ENCODE measurements around the gene CNKSR2.
"Not testable (repeated sequence)": the region's sequence is repeated elsewhere in the genome, so short reads cannot be mapped to it uniquely, and the experiment has no call there.

The CNKSR2 gene

DNA sequence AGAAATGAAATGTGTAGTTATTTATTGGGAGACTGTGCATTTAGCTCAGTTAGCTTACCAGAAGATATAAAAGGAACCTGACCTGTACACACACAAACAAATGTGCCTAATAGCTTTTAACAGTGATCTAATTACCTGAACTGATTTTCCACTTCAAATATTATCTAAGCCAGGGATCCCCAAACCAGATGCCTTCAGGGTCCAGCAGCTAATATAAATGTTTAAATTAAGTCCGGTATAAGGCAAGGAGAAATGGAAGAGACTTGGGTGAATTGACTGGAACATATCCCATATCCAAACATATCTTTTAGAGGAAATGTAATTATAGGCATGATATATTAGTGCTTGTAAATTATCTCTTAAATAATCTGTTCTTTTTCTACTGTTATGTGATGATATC, 66.7 kb downstream of the CNKSR2 start:
- DNase-seq (ENCODE audit: low spot score) = no peak

GRCh38 chrX:21457718-21458117, 83.5 kb downstream of the CNKSR2 start:
- DNase-seq (ENCODE audit: low spot score) = no peak

- DNase-seq (ENCODE audit: low spot score) = peak; percentile 48
These were observed 94.9 kb downstream of the CNKSR2 start for GRCh38 chrX:21469071-21469470.

DNA sequence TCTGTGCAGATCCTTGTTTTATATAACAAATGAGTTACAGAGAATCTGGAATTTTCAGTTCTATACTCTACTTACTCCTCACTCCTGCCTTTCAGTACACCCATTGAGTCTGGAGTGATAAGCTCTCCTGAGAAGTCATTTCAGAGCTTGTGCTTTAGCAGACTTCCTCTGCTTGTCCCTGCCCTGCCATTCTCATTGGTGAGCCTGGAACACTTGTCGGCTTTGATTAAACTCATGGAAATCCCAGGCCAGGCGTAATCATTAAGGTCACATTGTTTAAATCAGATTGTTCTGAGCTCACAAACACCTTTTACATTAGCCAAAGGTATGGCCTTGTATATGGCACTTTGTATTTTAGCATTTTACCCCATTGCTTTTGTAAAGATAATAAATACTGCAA, 102.7 kb downstream of the CNKSR2 start:
- no peak for DNase-seq (ENCODE audit: low spot score)

DNA sequence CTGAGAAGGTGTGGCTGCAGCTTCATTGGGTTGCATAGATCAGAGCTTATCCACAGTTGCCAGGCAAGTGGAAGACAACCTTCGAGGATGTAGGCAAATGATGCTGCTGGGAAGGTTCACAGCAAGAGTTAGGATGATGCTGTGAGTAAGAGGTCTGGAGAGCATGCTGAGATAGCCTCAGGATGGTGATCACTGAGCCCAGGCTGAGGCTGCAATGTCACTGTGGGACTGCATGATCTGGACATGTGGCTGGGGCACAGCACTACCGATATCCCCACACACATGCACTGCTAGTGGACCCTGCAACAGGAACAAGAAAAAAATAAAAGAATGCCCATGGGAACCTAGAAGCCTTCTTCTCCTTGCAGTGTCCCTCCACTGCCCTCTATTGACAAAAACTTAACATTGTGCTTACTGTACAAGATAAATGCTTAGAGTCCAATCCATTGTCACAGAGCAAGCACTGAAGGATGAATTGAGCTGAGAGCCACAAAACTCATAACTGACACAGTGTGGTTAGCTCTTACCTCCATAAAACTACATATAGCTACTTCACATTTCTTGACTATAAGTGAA, 105.6 kb downstream of the CNKSR2 start:
- DNase-seq (ENCODE audit: low spot score) = peak; percentile 70

GRCh38 chrX:21481761-21482160, 107.5 kb downstream of the CNKSR2 start:
- DNase-seq (ENCODE audit: low spot score) = peak; percentile 66

GRCh38 chrX:21484051-21484450, 109.8 kb downstream of the CNKSR2 start:
- not testable (repeated sequence) for DNase-seq (ENCODE audit: low spot score)

- DNase-seq (ENCODE audit: low spot score) = no peak
These were observed 113.6 kb downstream of the CNKSR2 start for GRCh38 chrX:21487832-21488231.

DNA sequence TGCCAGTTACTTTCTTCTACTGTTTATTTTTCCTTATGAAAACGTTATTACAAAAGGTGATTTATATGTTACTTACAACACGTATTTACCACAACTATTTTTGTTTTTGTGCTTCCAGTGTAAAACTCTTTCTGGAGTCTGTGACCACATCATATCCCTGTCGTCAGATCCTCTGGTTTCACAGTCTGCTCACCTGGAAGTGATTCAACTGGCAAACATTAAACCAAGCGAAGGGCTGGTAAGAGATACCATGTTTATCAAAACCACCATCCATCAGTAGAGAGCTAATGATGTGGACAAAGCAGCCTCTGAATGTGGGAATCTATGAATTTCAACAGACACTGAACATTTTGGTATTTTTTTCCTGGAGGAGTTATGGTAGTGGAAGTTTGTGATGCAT, 116.1 kb downstream of the CNKSR2 start:
- peak; percentile 62 for DNase-seq (ENCODE audit: low spot score)

GRCh38 chrX:21493226-21493830, 119.1 kb downstream of the CNKSR2 start:
- DNase-seq (ENCODE audit: low spot score) = peak; percentile 71

DNA sequence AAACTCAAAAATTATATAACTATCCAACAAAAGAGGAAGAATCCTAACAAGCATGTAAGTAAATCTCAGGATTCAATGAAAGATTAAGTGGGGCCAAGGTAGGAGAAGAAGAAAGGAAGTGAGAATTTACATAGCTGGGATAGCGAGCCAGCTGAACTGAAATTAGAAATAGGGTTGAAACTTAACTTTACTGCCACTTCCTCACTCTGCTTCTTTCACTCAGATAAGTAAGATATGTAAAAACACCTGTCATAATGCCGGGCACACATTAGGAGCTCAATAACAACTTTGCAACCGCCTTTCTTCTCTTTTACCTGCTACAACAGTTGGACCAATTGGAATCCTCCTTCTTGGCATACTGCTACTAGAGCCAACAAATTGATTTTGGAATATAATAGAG, 129.4 kb downstream of the CNKSR2 start:
- DNase-seq (ENCODE audit: low spot score) = no peak

DNA sequence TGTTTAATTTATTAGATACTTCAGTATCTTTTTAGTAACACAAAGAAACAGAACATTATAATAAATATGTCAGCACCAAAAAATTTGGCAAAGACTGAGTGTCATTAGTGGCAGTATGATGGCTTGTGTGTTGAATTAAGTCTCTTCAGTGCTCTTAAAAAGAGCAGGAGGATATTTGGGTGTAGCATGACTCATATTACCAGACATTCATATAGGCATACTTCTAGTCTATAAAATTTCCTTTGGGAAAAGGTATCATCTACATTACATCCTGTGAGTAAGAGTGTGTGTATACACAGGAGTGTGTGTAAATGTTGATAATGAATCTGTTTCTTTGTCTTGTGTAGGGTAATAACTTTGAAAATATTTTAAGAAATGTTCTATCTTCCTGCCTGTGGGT, 135.7 kb downstream of the CNKSR2 start:
- no peak for DNase-seq (ENCODE audit: low spot score)

GRCh38 chrX:21524008-21524407, 149.8 kb downstream of the CNKSR2 start:
- no peak for DNase-seq (ENCODE audit: low spot score)

- no peak for DNase-seq (ENCODE audit: low spot score)
These were observed 153.9 kb downstream of the CNKSR2 start for GRCh38 chrX:21528076-21528475.

DNA sequence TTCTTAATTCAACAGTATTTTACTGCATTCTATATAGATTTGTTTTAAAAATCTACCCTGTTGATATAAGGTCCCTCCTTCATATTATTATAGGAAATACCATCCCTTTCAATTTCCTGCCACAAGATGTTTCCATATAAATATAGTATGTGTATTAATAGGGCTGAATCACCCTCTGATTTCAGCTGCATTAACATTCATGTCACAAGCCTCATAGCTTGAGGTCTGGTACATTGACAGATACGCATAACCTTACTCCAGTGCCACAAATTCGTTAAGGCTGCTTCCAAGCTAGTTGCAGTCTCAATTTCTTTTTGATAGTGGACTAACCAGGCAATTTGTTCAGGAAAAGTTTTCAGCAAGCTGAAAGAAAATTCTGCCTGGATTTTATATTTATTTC, 155.6 kb downstream of the CNKSR2 start:
- no peak for DNase-seq (ENCODE audit: low spot score)

GRCh38 chrX:21544642-21545041, 170.4 kb downstream of the CNKSR2 start:
- DNase-seq (ENCODE audit: low spot score) = not testable (repeated sequence)

DNA sequence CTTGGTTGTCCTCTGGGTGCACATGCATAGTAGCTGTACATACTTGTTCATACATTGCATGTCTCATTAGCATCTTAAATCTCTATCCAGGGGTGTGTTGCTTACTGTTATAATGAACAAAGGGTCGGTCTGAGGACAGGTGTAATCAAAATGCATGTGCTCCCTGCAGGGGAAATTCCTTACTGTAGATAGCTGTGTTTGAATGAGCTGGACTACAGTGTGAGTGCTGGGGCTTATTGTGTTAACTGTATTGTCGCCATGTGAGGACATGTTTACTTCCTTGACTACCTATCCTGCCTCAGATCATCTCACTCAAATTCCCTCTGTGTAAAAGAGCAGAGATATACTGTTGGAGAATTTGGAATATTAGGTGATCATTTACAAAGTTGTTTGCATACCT, 185.2 kb downstream of the CNKSR2 start:
- no peak for DNase-seq (ENCODE audit: low spot score)

DNA sequence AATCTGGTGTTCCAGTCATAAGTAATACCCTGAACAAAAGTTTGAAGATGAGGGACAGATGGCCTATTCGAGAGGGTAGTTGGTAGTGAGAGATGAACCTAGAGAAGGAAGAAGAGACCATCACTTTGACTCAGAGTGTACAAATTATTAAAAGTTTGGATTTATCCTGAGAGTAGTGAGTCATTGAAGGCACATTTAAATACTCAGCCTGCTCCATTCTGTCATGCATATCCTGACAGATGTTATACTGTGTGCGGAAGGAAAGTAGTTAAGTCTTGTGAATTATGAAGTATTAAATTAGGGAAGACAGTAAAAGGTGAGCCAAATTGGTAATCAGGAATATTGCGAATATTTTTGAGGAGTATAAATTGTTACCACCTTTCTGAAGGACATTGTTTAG, 190.8 kb downstream of the CNKSR2 start:
- no peak for DNase-seq (ENCODE audit: low spot score)

DNA sequence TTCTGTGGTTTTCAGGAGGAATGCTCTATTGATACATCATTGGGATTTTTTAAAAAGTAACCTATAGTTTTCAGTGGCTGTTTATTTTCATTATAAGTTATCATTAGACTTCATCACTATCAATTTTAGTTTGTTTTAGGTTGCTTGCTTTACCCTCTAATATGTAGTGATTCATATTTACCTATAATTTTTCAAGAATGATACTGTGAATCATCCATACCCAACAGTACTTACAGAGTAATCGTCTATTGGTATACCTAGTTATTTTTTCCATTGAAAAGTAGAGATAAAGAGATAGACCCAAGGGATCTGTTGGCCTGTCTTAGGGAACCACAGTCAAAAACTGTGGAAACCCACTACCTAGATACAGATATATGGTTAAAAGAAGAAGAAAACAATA, 200.6 kb downstream of the CNKSR2 start:
- DNase-seq (ENCODE audit: low spot score) = no peak

GRCh38 chrX:21581479-21581878, 207.3 kb downstream of the CNKSR2 start:
- DNase-seq (ENCODE audit: low spot score) = no peak

DNA sequence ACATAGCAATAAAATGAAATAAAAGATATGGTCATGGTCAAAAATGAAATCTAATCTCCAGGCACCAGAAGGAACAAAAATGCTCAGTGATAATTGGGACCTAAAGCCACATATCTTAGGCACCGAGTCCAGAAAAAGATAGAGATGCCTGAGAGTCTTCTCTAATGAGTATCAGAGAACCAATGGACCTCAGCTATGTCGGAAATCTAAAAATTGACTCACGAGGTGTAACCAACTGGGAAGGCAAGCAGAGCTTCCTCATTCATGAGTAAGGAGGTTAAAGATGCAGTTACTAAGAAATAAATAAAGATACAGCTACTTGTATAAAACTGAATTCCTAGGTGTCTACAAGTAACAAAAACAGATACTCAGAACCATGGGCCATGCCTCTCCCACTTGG, 211.8 kb downstream of the CNKSR2 start:
- DNase-seq (ENCODE audit: low spot score) = no peak

DNA sequence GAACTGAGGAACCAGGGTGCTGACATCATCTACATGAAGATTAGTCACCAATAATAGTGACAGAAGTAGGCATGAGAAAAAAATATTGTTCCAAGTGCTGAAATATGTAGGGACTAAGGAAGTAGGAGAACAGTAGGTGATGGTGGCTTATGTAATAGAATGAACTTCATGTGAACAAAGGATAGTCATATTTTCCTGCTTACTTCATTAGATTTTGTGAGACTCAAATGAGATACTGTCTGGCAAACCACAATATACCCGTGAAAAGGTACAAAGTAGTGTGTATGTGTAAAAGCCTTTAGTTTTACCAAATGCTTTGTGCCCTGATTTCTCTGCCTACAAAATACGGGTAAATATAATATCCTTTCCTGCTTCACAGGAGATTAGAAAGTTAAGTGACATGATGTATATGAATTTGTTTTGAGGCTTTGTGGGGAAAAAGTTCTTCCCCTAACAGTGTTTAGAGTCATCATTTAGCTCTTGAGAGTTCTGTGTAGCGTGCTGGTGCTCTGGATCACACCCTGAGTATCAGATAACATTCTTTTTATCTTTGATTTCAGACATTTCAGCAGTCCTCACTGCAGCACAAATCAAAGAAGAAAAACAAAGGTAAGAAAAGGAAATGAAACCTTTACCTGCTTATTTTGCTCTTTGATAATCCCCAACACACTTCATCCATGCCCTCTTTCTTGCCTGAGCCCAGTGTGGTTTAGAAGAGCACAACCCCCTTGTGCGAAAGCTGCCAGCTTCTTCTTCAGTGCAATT, 216.0 kb downstream of the CNKSR2 start:
- no peak for DNase-seq (ENCODE audit: low spot score)

DNA sequence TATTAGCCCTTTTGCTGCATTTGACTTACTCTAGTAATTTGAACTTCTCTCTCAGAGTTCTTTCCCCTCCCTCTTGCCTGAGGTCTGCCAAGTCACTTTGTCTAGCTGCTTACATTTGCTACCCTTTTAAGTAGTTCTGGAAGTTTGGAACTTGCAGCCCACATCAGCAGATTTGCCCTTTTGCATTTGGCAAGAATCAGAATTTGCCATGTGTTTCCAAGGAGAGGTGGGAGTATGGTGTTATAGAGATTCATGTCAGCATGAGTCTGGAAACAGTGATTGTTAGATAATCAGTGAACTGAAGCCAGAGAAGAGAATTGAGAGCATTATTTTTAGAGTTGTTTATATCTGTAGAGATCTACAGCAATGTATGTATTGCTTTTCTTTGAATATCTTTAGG, 231.8 kb downstream of the CNKSR2 start:
- DNase-seq (ENCODE audit: low spot score) = no peak

GRCh38 chrX:21610168-21610567, 235.9 kb downstream of the CNKSR2 start:
- no peak for DNase-seq (ENCODE audit: low spot score)

All from cerebellar cortex (tissue), 1 donor.